ENCODE data around the gene MT1X.

MT1X gene

GRCh38 chr16:56722200-56722842 is 40.1 kb downstream of the MT1X start:
- no peak overlapping the region for H3K4me3 ChIP-seq (ENCODE audit: low read depth, low read length)
- TF ChIP-seq CTCF (IDR thresholded peaks at IDR 0.05; ENCODE audit: low read depth, low read length): no peak

GRCh38 chr16:56724191-56724590 is 41.9 kb downstream of the MT1X start:
- no peak for TF ChIP-seq CTCF (IDR thresholded peaks at IDR 0.05; ENCODE audit: low read depth, low read length)

GRCh38 chr16:56726283-56726682 is 44.0 kb downstream of the MT1X start:
- TF ChIP-seq CTCF (IDR thresholded peaks at IDR 0.05; ENCODE audit: low read depth, low read length): no peak

More at GRCh38 chr16:56724191-56724590, 41.9 kb downstream of the MT1X start:
- H3K4me3 ChIP-seq (ENCODE audit: low read depth, low read length): no peak overlapping the region

GRCh38 chr16:56726926-56727325 is 44.7 kb downstream of the MT1X start:
- no peak for TF ChIP-seq CTCF (IDR thresholded peaks at IDR 0.05; ENCODE audit: low read depth, low read length)

More at GRCh38 chr16:56726283-56726682, 44.0 kb downstream of the MT1X start:
- no peak overlapping the region for H3K4me3 ChIP-seq (ENCODE audit: low read depth, low read length)

GRCh38 chr16:56728027-56728426 is 45.8 kb downstream of the MT1X start:
- H3K4me3 ChIP-seq (ENCODE audit: low read depth, low read length): no peak overlapping the region
- no peak for TF ChIP-seq CTCF (IDR thresholded peaks at IDR 0.05; ENCODE audit: low read depth, low read length)

More at GRCh38 chr16:56726926-56727325, 44.7 kb downstream of the MT1X start:
- H3K4me3 ChIP-seq (ENCODE audit: low read depth, low read length): no peak overlapping the region

GRCh38 chr16:56728980-56729734 is 46.9 kb downstream of the MT1X start:
- TF ChIP-seq CTCF (IDR thresholded peaks at IDR 0.05; ENCODE audit: low read depth, low read length): no peak
- peak overlapping the region; percentile 93 for H3K4me3 ChIP-seq (ENCODE audit: low read depth, low read length)

All from WI38 (cell line).